ENCODE results near the gene PKNOX1.
"Not testable (repeated sequence)": the region's sequence is repeated elsewhere in the genome, so short reads cannot be mapped to it uniquely, and the experiment has no call there.

Gene PKNOX1

GRCh38 chr21:43021756-43022600 lies 47.6 kb downstream of the PKNOX1 start:
- no peak for DNase-seq

DNA sequence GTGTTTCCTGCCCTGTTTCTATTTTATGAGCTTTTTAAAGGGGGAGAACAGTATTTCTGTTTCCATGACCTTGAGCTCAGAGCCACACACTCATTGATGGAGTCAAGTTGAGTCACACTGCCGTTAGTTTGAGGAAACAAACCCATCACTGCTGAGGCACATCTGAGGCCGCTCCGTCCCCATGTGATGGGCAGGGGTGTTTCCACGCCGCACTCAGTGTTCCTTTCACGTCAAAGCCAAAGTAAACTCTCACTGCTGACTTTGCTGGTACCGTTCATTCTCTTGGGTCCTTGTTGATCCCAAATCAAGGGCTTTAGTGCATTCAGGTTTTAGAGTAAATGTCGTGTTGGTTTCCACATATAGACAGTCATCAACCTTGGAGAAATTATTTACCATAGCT lies 48.8 kb downstream of the PKNOX1 start:
- DNase-seq = no peak

GRCh38 chr21:43024439-43025136 lies 50.2 kb downstream of the PKNOX1 start:
- DNase-seq = no peak

DNA sequence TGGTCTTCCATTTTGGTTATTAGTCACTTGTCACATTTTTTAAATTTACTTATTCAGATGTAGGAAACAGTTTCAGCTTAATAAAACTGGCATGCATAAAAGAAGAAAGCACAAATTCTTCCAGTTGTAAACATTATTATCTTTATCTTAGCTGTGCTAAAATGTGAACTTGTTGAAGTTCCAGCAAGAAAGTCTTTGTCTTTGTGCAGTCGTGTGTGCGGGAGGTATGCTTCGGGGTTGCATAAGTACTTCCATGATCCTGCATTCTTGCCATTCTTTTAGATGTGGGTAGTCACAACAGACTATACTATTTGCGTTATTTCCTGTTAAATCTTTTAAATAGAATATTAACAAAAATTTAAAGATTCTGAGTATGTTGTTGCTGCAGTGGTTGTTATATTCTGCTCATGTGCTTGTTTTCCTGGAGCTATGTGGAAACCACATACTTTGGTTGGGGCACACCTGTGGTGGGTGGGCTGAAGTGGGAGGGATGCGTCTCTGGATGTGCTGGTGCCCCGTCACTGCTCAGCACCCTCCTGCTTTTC lies 51.3 kb downstream of the PKNOX1 start:
- DNase-seq = no peak

DNA sequence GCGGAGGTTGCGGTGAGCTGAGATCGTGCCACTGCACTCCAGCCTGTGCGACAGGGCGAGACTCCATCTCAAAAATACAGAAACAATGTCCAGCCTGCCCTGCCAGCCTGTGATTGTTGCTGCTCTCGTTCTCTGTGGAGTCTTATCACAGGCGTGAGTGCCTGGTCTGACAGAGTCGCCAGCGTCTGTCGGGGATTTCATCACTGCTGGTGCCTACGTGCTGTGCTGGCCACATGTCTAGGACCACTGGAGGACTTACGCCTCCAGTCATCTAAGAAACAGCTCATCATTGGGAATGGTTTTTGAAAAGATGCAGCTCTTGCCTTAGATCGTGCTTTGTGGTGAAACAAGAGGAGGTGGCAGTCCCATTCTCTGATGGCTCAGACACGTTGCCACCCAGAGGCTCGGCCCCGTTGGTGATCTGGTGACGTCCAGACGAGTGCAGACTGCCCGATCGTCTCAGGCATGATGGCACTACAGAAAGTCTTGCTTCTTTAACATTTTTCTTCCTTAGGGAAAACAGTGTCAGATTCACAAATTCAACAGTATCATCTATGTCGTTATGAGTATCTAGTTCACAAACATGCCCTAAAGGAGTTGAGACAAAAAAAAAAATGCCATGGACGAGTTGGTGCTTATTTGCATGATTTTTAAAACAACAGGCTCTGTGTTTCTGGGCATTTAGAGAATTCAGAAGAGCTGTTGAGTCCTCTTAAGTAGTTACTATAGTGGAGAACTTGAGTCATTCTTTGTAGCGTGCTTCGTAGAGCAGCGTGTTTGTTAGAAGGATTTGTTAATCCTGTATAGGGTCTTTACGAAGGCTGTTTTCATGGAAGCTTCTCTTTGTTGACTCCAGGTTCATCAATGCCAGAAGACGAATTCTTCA lies 53.7 kb downstream of the PKNOX1 start:
- no peak for DNase-seq

GRCh38 chr21:43029785-43030184 lies 55.4 kb downstream of the PKNOX1 start:
- DNase-seq = no peak

DNA sequence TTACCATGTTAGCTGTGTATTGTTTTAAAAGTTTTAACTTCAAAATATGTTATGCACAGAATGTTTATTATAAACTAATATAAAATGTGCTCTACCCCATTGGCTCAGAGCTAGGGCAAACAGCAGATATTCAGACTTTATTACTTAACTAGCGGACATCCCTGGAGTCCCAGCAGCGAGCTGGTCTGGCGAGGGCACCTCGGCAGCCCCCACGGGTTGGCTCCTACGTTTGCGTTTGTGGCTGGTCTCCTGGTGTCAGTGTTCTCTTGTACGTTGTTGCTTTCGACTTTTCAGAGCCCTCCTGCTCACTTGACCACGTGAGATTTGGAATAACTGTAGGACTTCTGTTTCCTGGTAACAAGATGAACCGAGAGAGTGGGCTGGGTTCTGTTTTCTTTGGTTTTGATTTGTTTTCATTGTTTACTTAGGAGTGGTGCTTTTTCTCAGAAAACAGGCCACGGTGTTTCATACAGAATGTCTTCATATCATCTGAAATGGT lies 56.8 kb downstream of the PKNOX1 start:
- no peak for DNase-seq

- DNase-seq = no peak
Measured at GRCh38 chr21:43034101-43034500, 59.7 kb downstream of the PKNOX1 start.

GRCh38 chr21:43034826-43035225 lies 60.5 kb downstream of the PKNOX1 start:
- no peak for DNase-seq

- not testable (repeated sequence) for DNase-seq
Measured at GRCh38 chr21:43036889-43037288, 62.5 kb downstream of the PKNOX1 start.

- DNase-seq = not testable (repeated sequence)
Measured at GRCh38 chr21:43037918-43038658, 63.7 kb downstream of the PKNOX1 start.

DNA sequence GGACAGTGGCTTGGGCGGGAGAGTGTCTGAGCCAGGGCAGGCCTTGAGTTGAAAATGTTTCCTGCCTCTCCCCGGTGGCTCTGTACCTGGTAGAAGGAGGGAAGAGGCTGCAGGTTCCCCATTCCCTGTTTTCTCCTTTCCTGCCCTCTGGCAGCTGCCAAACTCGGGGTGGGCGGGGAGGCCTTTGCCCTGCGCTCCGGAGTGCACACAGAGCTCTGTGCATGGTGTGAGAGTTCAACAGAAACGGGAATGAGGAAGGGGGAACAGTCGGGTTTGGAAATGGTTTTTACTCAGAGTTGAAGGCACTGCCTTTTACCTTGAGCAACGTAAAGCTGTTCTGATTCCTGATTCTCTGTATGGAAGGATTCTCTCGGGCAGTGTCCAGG lies 64.3 kb downstream of the PKNOX1 start:
- not testable (repeated sequence) for DNase-seq

- not testable (repeated sequence) for DNase-seq
Measured at GRCh38 chr21:43042169-43042568, 67.8 kb downstream of the PKNOX1 start.

DNA sequence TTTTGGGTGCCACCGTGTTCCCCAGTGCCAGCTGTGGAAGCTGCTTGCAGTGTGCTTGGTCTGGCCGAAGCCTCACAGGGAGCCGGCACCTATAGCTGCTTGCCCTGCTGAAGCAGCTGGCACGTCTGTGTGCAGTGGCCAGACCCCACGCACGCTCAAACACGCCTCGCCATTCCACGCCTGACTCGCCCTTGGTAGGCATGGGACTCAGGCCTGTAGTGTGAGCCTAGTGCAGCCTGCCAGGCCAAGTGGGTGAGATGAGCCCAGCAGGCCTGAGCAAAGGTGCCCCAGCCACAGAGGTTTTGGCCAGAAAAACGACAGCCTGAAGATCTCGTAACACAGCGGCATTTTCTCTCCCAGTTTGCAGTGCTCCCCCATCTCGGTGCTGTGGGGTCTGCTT lies 68.9 kb downstream of the PKNOX1 start:
- DNase-seq = not testable (repeated sequence)

DNA sequence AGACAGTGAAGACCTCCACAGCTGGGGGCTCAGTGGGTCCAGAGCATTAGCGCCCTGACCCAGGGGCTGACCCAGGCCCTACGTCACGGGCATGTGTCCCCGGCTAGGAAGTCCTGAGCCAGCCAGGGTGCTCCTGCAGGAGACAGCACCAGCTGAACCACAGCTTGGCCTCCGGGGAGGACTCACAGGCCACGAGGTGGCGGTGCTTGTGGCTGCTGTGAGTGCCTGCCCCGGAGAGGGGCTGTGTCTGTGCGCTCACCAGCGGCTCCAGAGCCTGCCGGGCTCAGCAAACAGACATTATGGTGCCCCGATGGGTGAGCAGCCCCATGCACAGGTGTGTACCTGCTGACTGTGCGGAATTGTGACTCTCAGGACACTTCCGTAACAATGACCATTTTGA lies 70.2 kb downstream of the PKNOX1 start:
- not testable (repeated sequence) for DNase-seq

- not testable (repeated sequence) for DNase-seq
Measured at GRCh38 chr21:43045165-43045875, 71.0 kb downstream of the PKNOX1 start.

GRCh38 chr21:43045876-43046821 lies 71.8 kb downstream of the PKNOX1 start:
- not testable (repeated sequence) for DNase-seq

- DNase-seq = not testable (repeated sequence)
Measured at GRCh38 chr21:43053112-43053511, 78.8 kb downstream of the PKNOX1 start.

- not testable (repeated sequence) for DNase-seq
Measured at GRCh38 chr21:43062955-43063664, 88.7 kb downstream of the PKNOX1 start.

All from 8988T (cell line).